Measurements from ENCODE around the gene ZYX. TPM values are rescaled to one million over a fixed set of nuclear protein-coding genes. Genes with fewer than 3 reads are reported as not detected.

ZYX gene
- polyA plus RNA-seq, 1 donor (not counting 4 experiments of a cell fraction or from before 2014, with no cell fraction given), result 17.6 TPM

GRCh38 chr7:143376396-143376795 lies 4.7 kb upstream of the ZYX start:
- Histone ChIP-seq H3K4me2 (ENCODE audit: control insufficient read depth, extremely low read depth, insufficient read depth, low read depth, low read length) (no peak overlapping the region), H3K9ac (ENCODE audit: control insufficient read depth, extremely low read depth, insufficient read depth, low read length) (no peak overlapping the region), H3K4me1 (ENCODE audit: control insufficient read depth, extremely low read depth, insufficient read depth, low read length) (peaks cover 36% of the 10 kb centered on the region), H4K20me1 (ENCODE audit: control insufficient read depth, extremely low read depth, insufficient read depth, low read length) (no peaks in the 10 kb centered on the region), H3K27ac (ENCODE audit: control insufficient read depth, insufficient read depth, low read length) (no peak overlapping the region), H3K36me3 (ENCODE audit: control insufficient read depth in 2 of 2, extremely low read depth in 1 of 2, insufficient read depth in 2 of 2, low read length in 2 of 2) (no peaks in the 10 kb centered on the region), H3K27me3 (ENCODE audit: control insufficient read depth, extremely low read depth, insufficient read depth, low read length) (no peaks in the 10 kb centered on the region), H3K9me3 (ENCODE audit: control insufficient read depth, low read depth, low read length) (no peaks in the 10 kb centered on the region), H3K79me2 (ENCODE audit: control insufficient read depth, insufficient read depth, low read length) (peaks cover under 1% of the 10 kb centered on the region), H3K4me3 (ENCODE audit: control insufficient read depth in 2 of 3, extremely low read depth in 1 of 3, insufficient read depth in 2 of 3, low read depth in 1 of 3, low read length in 3 of 3) (no peak overlapping the region), H2AFZ (ENCODE audit: control insufficient read depth, low read length) (no peak overlapping the region), H3K9me1 (ENCODE audit: control insufficient read depth, extremely low read depth, insufficient read depth, low read length) (no peaks in the 10 kb centered on the region)
- no peak for TF ChIP-seq CTCF (optimal IDR thresholded peaks at IDR 0.05 in 1 of 3, IDR thresholded peaks at IDR 0.05 in 1 of 3, conservative IDR thresholded peaks at IDR 0.05 in 1 of 3; ENCODE audit: extremely low read depth in 1 of 3, insufficient read depth in 2 of 3, low read length in 3 of 3)
- no peak for TF ChIP-seq EZH2 (IDR thresholded peaks at IDR 0.05; ENCODE audit: low read length)
- FAIRE-seq (no peak), DNase-seq (ENCODE audit: low read depth, low spot score) (no peak)
- dilution Hi-C loops (cut with MboI; ENCODE audit: extremely low pct_ligation_motif_present, low sequenced_read_pairs), result no loop called here

- FAIRE-seq, result no peak
- H3K79me2 ChIP-seq (ENCODE audit: control insufficient read depth, insufficient read depth, low read length), result peaks cover 34% of the 10 kb centered on the region
These were observed 1.4 kb upstream of the ZYX start for GRCh38 chr7:143379611-143380259.

More at GRCh38 chr7:143379611-143380259, 1.4 kb upstream of the ZYX start:
- H3K4me3 ChIP-seq (ENCODE audit: control insufficient read depth in 2 of 3, extremely low read depth in 1 of 3, insufficient read depth in 2 of 3, low read depth in 1 of 3, low read length in 3 of 3), result peak overlapping the region; percentile 65 to 92 (median 75)
- H3K4me2 ChIP-seq (ENCODE audit: control insufficient read depth, extremely low read depth, insufficient read depth, low read depth, low read length), result peak overlapping the region; percentile 98
- peaks cover 50% of the 10 kb centered on the region for H3K4me1 ChIP-seq (ENCODE audit: control insufficient read depth, extremely low read depth, insufficient read depth, low read length)
- H3K9me1 ChIP-seq (ENCODE audit: control insufficient read depth, extremely low read depth, insufficient read depth, low read length), result peaks cover 4% of the 10 kb centered on the region
- peaks cover 11 to 12% of the 10 kb centered on the region in 2 experiments for H3K36me3 ChIP-seq (ENCODE audit: control insufficient read depth in 2 of 2, extremely low read depth in 1 of 2, insufficient read depth in 2 of 2, low read length in 2 of 2)
- peaks cover 12% of the 10 kb centered on the region for H4K20me1 ChIP-seq (ENCODE audit: control insufficient read depth, extremely low read depth, insufficient read depth, low read length)
- H3K9ac ChIP-seq (ENCODE audit: control insufficient read depth, extremely low read depth, insufficient read depth, low read length), result peak overlapping the region; percentile 91
- no peaks in the 10 kb centered on the region for H3K9me3 ChIP-seq (ENCODE audit: control insufficient read depth, low read depth, low read length)
- TF ChIP-seq CTCF (optimal IDR thresholded peaks at IDR 0.05 in 1 of 3, IDR thresholded peaks at IDR 0.05 in 1 of 3, conservative IDR thresholded peaks at IDR 0.05 in 1 of 3; ENCODE audit: extremely low read depth in 1 of 3, insufficient read depth in 2 of 3, low read length in 3 of 3) (no peak), EZH2 (IDR thresholded peaks at IDR 0.05; ENCODE audit: low read length) (no peak)
- dilution Hi-C loops (cut with MboI; ENCODE audit: extremely low pct_ligation_motif_present, low sequenced_read_pairs), result no loop called here
- DNase-seq (ENCODE audit: low read depth, low spot score), result no peak
- H3K27me3 ChIP-seq (ENCODE audit: control insufficient read depth, extremely low read depth, insufficient read depth, low read length), result no peaks in the 10 kb centered on the region
- peak overlapping the region; percentile 60 for H2AFZ ChIP-seq (ENCODE audit: control insufficient read depth, low read length)
- H3K27ac ChIP-seq (ENCODE audit: control insufficient read depth, insufficient read depth, low read length), result peak overlapping the region; percentile 92
